GM23338 (cell line): ENCODE data around the gene PLBD2. TPM values are rescaled to one million over a fixed set of nuclear protein-coding genes. Genes with fewer than 3 reads are reported as not detected.
A peak's percentile ranks its signal among the peaks of the same experiment; 100 is the strongest.

Source experiments
- ATAC-seq: fragments of 200-7000 bp; cut with Tn5 transposase; 3 replicates; pipeline ENCODE4 v1.9.1; 2020
- DNase-seq: peaks from one replicate; pipeline ENCODE4 v3.0.0-alpha.2; 2015; ENCODE audit warnings: low spot score
- H2AFZ ChIP-seq: fragments of 200-600 bp; sonication (generic); 2 replicates; pipeline ENCODE4 v1.8.0; 2016; ENCODE audit warnings: antibody characterized with exemption, mild to moderate bottlenecking, moderate library complexity
- H3F3A ChIP-seq: fragments of 200-600 bp; sonication (generic); replicated peaks from 2 replicates; pipeline ENCODE4 v1.8.0; 2017; ENCODE audit warnings: antibody characterized with exemption, mixed run types, low read depth
- H3K27ac ChIP-seq: fragments of 200-600 bp; sonication (generic); 2 replicates; pipeline ENCODE4 v1.6.1; 2016; ENCODE audit warnings: low read depth
- H3K27me3 ChIP-seq: fragments of 200-600 bp; sonication (generic); 2 replicates; pipeline ENCODE4 v1.8.0; 2016; ENCODE audit warnings: mild to moderate bottlenecking, mixed run types, moderate library complexity; ENCODE audit not compliant: insufficient read depth
- H3K36me3 ChIP-seq: fragments of 200-600 bp; sonication (generic); 2 replicates; pipeline ENCODE4 v1.8.0; 2016; ENCODE audit warnings: mild to moderate bottlenecking; ENCODE audit not compliant: insufficient read depth
- H3K4me1 ChIP-seq: fragments of 200-600 bp; sonication (generic); 2 replicates; pipeline ENCODE4 v1.8.0; 2016; ENCODE audit warnings: mild to moderate bottlenecking, moderate library complexity; ENCODE audit not compliant: insufficient read depth
- H3K4me2 ChIP-seq: fragments of 200-600 bp; sonication (generic); 2 replicates; pipeline ENCODE4 v1.7.1; 2017; ENCODE audit warnings: mixed run types
- H3K4me3 ChIP-seq: fragments of 200-600 bp; sonication (generic); 2 replicates; pipeline ENCODE4 v1.6.1; 2016; ENCODE audit warnings: mixed run types
- H3K79me2 ChIP-seq: fragments of 200-600 bp; sonication (generic); replicated peaks from 2 replicates; pipeline ENCODE4 v1.8.0; 2017; ENCODE audit warnings: mild to moderate bottlenecking; ENCODE audit not compliant: insufficient read depth
- H3K9me2 ChIP-seq: fragments of 200-600 bp; sonication (generic); 2 replicates; pipeline ENCODE4 v1.8.0; 2017; ENCODE audit not compliant: insufficient read depth
- H4K20me1 ChIP-seq: fragments of 200-600 bp; sonication (generic); replicated peaks from 2 replicates; pipeline ENCODE4 v1.8.0; 2017; ENCODE audit warnings: mild to moderate bottlenecking; ENCODE audit not compliant: insufficient read depth
- H3K27ac Mint-ChIP-seq: 2 replicates; pipeline ENCODE4 v1.8.0; 2020; ENCODE audit warnings: inconsistent platforms, mild to moderate bottlenecking, moderate library complexity, mixed read lengths
- H3K27me3 Mint-ChIP-seq: 3 replicates; pipeline ENCODE4 v1.8.0; 2022; ENCODE audit warnings: low read depth, mild to moderate bottlenecking, moderate library complexity, mixed read lengths, inconsistent platforms; ENCODE audit not compliant: insufficient read depth, poor library complexity
- H3K36me3 Mint-ChIP-seq: 3 replicates; pipeline ENCODE4 v1.8.0; 2021; ENCODE audit warnings: low read depth, mild to moderate bottlenecking, inconsistent platforms, moderate library complexity, mixed read lengths
- H3K4me1 Mint-ChIP-seq: 3 replicates; pipeline ENCODE4 v1.8.0; 2020; ENCODE audit warnings: mild to moderate bottlenecking, inconsistent platforms, mixed read lengths
- H3K4me3 Mint-ChIP-seq: 3 replicates; pipeline ENCODE4 v1.8.0; 2021; ENCODE audit warnings: moderate library complexity, mild to moderate bottlenecking, inconsistent platforms, mixed read lengths
- H3K9me3 Mint-ChIP-seq: 3 replicates; pipeline ENCODE4 v1.8.0; 2020; ENCODE audit warnings: moderate library complexity, mild to moderate bottlenecking, inconsistent platforms, mixed read lengths
- CTCF ChIP-seq, 2 experiments: fragments of 200-600 bp in 1 of 2; sonication (generic) in 1 of 2; conservative IDR thresholded peaks; 2 replicates each; pipeline versions ENCODE4 v1.5.1 to v1.6.1; 2016 to 2017; ENCODE audit warnings: antibody characterized with exemption in 2 of 2, low read depth in 2 of 2, mild to moderate bottlenecking in 2 of 2, moderate library complexity in 1 of 2
- EZH2 ChIP-seq: fragments of 200-600 bp; sonication (generic); IDR thresholded peaks from one replicate; pipeline ENCODE4 v1.8.0; 2017; ENCODE audit warnings: antibody characterized with exemption, mild to moderate bottlenecking, low read depth; ENCODE audit not compliant: unreplicated experiment
- JUNB ChIP-seq: IDR thresholded peaks from one replicate; pipeline ENCODE4 v1.6.1; 2016; ENCODE audit warnings: antibody characterized with exemption; ENCODE audit not compliant: unreplicated experiment
- NANOG ChIP-seq: IDR thresholded peaks from 2 replicates; pipeline ENCODE4 v1.6.1; 2016; ENCODE audit warnings: antibody characterized with exemption, borderline replicate concordance
- REST ChIP-seq: IDR thresholded peaks from one replicate; pipeline ENCODE4 v1.6.1; 2018; ENCODE audit warnings: antibody characterized with exemption; ENCODE audit not compliant: unreplicated experiment
- STAT1 ChIP-seq: IDR thresholded peaks from one replicate; pipeline ENCODE4 v1.6.1; 2016; ENCODE audit warnings: antibody characterized with exemption; ENCODE audit not compliant: unreplicated experiment
- ZNF114 ChIP-seq: fragments of 250-450 bp; sonication (Bioruptor Pico); IDR thresholded peaks from 2 replicates; pipeline ENCODE4 v1.5.0; 2020; ENCODE audit warnings: mild to moderate bottlenecking, moderate library complexity
- ZNF331 ChIP-seq: fragments of 250-450 bp; sonication (Bioruptor Pico); IDR thresholded peaks from 2 replicates; pipeline ENCODE4 v1.5.0; 2020; ENCODE audit warnings: low read depth, mild to moderate bottlenecking, moderate library complexity
- polyA plus RNA-seq: library from polyadenylated mRNA; unstranded; fragments of >200 nt; fragmentation: Nextera tagmentation; extraction: Ambion mirVana; gene quantifications from 2 replicates; pipeline ENCODE4 v1.2.1, GENCODE V29; 2016
- total RNA-seq: library from RNA; depleted of rRNA; stranded (reverse); fragments of >200 nt; shearing (Covaris generic); gene quantifications from 2 replicates; pipeline ENCODE4 v1.2.3, GENCODE V29; 2014

The PLBD2 gene
- total and polyA plus RNA-seq, 2 experiments from 2014 or later, result 10.2 to 37.1 TPM

- TF ChIP-seq REST, result no peak
- TF ChIP-seq CTCF (conservative IDR thresholded peaks at IDR 0.05; ENCODE audit: low read depth in 2 of 2), result no peak
- no peak for TF ChIP-seq ZNF114
- no peak for TF ChIP-seq STAT1
- no peak for TF ChIP-seq ZNF331
These were observed 42.0 kb downstream of the PLBD2 start (continued) for GRCh38 chr12:113400362-113400761.

- Histone ChIP-seq H3K4me2 (no peak overlapping the region), H3K79me2 (no peaks in the 10 kb centered on the region), H3F3A (no peaks in the 10 kb centered on the region), H3K27ac (no peak overlapping the region), H3K4me1 (peaks cover 22% of the 10 kb centered on the region), H3K36me3 (no peaks in the 10 kb centered on the region), H3K27me3 (no peaks in the 10 kb centered on the region), H4K20me1 (no peaks in the 10 kb centered on the region), H2AFZ (0 out of 2 replicates have a peak overlapping the region, but pooled peaks have one; percentile 52), H3K4me3 (no peak overlapping the region), H3K9me2 (no peaks in the 10 kb centered on the region)
- no peak for DNase-seq
- Mint-ChIP-seq H3K9me3 (no peaks in the 10 kb centered on the region), H3K36me3 (no peaks in the 10 kb centered on the region), H3K4me3 (no peak overlapping the region), H3K27me3 (peaks cover 4% of the 10 kb centered on the region), H3K4me1 (peaks cover 20% of the 10 kb centered on the region), H3K27ac (no peak overlapping the region)
- ATAC-seq, result no peak
- TF ChIP-seq NANOG (no peak), JUNB (no peak), EZH2 (no peak), ZNF331 (no peak), REST (no peak)
These were observed 42.9 kb downstream of the PLBD2 start for GRCh38 chr12:113401066-113402000.
